Stimulated activated CD4-positive, alpha-beta T cell treated with anti-CD3 and anti-CD28 coated beads, Interleukin-4, amount 100 ng/mL, for 4 hours (primary cell): ENCODE data around the gene SPA17.

Experiments used
- DNase-seq, 2 experiments: peaks; one replicate each; pipeline ENCODE4 v3.0.0-alpha.2; 2020

Gene SPA17

DNA sequence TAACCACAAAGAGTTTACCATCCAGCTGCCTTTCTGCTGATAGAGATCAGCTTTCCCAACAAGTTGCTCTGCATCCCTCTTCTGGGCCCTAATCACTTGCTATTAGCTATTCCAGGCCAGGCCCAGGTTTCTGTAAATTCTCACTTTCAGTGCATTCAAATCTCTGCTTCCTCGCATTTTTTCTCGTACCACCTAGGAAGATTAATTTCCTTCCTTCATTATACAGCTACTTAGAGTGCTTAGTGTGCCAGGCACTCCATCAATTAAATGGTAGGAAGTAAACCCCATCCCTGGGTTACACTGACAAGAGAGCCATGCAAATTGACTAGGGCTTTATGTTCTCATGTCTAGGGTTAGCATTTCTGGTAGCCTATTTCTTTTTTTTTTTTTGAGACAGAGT lies 9.8 kb upstream of the SPA17 start:
- DNase-seq: no peak

DNA sequence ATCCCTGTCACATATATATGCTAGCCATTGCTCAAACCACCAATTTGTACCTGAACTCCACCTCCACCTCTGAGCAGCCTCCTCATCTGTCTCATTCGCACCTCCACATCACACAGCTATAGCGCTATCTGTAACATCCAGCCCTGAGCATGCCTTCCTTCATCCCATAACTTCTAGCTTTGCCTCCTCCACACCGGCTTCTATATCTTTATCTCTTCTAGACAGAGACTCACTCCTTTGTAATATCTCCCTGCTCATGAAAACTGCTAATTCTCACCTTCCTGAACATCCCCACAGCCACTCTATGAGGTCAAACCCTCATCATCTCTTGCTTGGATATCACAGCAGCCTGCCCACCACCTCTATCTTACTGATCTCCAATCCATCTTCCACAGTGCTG lies 6.1 kb upstream of the SPA17 start:
- no peak for DNase-seq

DNA sequence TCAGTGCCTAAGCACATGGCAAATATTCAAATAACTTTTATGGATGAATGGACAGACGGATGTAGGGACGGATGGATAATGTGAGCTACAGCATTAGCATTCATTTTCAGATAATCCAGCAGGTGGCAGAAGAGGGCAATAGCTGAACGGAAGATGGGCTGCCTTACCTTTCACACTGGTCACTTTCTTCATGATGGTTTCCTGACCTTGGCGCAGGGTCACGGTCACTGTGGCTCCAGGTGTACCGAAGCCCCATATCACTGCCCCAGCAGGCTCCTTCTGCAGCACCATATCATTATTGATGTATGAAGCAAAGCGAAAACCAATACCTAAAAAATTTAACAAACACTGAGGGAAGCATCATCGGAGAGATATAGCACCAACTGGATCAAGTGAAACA lies 4.5 kb upstream of the SPA17 start:
- peak in 1 of 2 experiments; percentile 11 for DNase-seq

DNA sequence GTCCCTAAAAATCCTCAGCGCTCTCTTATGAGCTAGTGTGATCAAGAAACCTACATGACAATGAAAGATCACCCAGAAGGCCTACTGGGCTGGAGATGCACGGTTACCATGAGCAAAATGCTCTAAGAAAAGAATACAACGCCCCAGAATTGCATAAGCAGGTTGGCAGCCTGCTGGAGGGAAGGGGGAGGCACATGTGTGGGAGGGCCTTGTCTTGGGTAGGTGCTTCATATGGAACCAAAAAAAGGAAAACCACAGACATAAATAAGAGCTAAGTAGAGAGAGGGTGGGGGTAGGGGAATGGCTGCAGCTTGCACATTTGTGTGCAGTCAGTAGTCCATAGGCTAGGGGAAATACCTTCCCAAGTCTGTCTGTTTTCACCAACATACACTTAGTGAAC lies 3.0 kb upstream of the SPA17 start:
- peak in 1 of 2 experiments; percentile 37 for DNase-seq

DNA sequence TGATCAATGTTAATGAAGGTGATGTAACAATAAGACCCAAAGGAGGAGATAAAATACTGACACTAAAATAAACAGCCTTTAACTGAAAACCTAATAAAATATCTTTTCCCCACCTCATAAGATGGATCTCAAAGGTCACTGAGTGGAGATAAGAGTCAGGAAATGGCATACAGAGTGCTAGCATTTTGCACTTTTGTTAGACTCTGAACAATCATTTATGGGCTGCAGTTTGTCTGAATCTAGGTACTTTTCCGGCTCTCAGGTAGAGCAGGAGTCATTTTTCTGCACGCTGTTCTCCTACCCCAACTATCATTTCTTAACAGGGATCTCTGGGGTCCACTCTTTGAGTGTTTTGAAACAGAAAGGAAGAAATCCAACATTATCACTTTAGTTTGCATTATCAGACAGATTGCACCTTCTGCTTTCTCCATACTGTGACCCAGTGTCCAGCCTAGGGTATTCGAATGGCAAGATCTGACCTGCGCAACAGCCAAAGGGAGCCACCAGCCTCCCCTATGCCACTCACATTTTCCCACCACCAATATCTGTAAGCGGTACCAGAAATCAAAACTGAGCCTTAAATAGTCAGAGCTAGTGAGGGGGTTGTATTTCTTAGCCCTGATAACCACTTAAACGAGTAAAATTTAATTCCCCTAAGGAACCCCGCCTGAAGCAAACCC lies 1.0 kb upstream of the SPA17 start:
- DNase-seq: no peak

DNA sequence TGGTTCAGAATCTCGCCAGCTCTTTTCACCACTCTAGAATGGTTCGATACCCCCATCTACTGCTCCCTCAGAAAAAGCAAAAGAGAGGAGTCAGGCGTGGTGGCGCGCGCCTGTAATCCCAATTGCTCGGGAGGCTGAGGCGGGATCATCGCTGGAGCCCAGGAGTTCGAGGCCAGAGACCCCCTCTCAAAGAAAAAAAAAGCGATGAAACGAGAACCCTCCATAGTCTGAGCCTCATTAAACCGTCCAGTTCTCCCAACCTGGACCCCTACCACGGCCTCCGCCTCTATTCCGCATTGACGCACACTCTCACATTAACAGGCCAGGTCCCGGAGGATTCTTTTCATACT lies 439 bp downstream of the SPA17 start:
- DNase-seq: no peak

DNA sequence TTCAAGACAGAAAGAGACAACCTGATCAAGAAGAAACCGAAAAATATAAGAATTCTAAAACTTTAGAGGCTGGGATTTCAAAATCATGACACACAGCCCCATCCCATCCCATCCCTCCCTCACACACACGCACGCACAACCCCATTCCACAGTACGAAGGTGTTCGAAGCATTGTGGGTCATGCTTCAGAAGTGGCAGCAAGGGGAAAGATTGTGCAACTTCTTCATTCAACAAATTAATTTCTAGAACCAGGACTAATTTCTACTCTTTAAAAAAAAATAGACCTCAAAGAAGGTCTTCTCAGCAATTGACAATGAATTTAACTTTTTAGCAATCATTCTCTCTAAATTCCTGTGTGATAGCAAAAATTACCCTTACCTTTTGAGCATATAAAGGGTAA lies 867 bp downstream of the SPA17 start:
- DNase-seq: no peak

DNA sequence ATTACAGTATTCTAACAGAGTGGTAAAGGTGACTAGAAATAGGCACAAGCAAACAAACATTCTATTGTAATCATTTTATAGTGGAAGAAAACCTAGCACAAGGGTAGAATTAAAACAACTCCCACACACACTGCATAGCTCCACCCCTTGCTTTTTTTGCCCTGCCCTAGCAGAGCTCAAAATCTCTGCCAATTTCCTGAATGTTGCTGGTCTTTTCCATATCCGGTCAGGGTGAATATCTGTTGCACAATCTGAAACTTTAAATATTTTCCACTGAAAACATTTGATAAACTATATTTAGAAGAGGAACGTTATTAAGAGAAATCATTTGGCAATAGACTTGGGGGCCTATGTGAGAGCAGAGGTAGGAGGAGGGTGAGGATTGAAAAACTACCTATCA lies 2.7 kb downstream of the SPA17 start:
- DNase-seq: no peak

DNA sequence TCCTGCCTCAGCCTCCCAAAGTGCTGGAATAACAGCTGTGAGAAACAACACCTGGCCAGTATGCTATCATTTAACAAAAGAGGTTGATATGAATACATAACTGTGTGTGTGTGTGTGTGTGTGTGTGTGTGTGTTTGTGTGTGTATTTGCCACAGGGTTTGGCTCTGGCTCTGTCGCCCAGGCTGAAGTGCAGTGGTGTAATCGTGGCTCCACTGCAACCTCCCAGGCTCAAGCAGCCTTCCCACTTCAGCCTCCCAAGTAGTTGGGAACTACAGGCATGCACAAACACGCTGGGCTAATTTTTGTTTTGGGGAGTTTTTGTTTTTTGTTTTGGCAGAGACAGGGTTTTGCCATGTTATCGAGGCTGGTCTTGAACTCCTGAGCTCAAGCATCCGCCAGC lies 4.7 kb downstream of the SPA17 start:
- no peak for DNase-seq

DNA sequence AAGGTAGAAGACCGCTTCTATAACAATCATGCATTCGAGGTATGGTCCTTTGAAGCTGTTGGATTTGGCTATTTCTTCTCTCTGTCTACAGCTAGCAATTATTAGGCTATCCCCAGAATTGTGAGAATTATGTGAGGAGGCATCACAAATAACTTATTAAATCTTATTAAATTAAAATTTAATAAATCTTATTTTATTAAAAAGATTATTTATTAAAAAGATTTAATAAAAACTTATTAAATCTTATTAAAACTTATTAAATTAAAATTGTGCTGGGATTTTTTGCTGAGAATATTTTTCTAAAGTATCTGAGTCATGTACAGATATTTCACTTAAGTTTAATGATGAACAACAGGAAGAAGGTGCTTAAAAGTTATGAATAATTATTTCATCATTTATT lies 7.7 kb downstream of the SPA17 start:
- DNase-seq: no peak

DNA sequence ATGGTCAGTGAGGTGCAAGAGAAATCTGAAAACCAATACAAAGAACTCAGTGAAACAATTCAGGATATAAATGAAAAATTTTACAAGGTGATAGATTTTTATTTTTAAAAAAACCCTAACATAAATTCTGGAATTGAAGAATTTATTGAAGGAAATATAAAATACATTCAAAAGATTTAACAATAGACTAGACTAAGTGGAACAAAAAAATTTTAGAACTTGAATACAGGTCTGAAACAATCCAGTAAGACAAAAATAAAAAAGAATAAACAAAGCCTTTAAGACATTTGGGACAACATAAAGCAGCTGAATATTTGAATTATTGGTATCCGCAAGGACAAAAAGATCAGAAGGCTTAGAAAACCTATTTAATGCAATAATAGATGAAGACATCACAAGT lies 8.7 kb downstream of the SPA17 start:
- no peak for DNase-seq

DNA sequence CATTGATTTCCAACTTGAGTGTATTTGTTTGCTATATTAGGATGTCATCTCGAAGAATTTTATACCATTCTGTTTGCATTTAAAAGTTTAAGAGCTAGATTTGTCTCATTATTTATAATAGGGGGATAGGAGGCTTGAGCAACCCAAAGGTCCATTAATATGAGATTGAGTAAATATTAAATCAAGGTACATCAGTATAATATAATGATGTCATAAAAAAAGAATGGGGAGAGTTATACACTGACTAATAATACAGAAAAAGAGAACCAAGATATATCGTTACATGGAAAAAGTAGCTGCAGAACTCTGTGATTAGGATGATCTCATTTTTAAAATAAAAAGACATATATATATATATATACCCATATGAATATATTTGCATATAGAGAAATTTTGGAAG lies 19.4 kb downstream of the SPA17 start:
- DNase-seq: no peak

DNA sequence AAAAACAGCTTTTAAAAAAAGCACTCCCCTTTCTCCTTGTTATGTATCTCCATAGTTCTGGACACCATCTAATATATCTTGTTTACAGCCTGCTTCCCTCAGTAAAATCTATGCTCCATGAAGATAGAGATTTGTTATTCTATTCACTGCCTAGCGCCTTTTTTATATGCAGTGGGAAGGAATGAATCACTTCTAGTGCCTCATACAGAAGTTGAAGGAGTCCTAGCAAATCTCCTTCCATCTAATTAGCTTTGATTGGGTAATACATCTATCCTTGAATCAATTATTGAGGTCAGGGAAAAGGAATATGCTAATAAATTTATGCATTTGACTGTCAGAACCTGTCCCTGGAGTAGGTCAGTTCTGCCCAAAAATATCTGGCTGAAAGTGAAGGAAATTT lies 25.8 kb downstream of the SPA17 start:
- no peak for DNase-seq

DNA sequence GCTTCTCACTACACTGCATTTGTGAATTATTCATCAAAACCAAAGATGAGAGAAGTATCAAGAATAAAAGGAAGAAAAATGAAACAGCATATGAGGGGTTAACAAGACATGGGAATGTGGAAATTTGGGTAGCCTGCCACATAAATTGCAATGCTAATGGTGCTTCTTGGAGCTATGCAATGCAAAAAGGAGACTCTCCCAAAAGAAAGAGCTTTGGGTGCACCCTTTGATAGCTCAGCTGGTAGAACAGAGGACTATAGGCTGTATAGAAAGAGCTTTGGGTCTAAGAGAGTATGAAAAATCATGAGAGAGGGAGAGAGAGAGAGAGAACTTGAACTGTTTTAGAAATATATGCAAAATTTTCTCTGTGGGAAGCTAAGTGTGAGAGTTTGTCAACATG lies 26.3 kb downstream of the SPA17 start:
- no peak for DNase-seq

DNA sequence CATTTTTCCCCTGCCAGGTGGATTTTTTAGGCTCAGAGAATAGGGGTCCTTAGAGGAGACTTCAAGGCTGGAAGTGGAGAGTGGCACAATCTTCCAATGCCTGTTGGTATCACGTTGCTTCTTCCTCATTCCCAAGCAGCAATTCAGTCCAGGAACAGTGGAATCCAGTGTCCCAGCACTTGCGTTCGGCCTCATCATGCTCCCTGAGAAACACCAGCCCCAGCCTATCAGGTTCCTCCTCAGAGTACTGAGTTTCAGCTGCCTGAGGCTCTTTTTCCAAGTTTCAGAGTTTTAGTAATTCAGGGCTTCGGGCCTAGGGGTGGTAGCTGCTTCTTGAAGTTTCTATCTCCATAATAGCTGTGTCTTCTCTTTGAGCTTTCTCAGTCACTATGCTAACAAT lies 34.1 kb downstream of the SPA17 start:
- DNase-seq: no peak

DNA sequence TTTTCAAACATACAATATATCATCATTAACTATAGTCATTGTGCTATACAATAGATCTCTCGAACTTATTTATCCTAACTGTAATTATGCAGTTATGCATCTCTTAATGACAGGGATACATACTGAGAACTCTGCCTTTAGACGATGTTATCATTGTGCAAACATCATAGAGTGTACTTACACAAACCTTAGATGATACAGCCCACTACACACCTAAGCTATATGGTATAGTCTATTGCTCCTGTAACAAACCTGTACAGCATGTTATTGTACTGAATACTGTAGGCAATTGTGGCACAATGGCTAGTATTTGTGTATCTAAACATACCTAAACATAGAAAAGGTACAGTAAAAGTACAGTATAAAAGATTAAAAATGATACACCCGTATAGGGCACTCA lies 38.7 kb downstream of the SPA17 start:
- DNase-seq: no peak

DNA sequence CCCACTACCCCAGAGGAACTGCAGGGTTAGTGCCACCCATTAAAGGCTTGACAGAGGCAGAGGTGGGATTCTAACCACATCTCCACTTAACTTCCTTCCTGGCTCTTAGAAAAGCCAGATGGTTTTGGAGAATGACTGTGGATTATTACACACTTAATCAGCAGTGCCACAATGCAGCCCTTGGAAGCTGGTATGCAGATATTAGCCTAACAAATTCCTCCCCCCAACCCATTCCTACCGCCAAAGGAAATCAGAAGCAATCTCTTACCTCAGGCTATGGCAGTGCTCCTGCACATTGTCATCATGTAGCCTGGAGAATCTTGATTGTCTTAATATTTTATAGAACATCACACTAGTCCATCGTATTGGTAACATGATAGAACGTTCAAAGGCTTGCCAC lies 42.9 kb downstream of the SPA17 start:
- no peak for DNase-seq

DNA sequence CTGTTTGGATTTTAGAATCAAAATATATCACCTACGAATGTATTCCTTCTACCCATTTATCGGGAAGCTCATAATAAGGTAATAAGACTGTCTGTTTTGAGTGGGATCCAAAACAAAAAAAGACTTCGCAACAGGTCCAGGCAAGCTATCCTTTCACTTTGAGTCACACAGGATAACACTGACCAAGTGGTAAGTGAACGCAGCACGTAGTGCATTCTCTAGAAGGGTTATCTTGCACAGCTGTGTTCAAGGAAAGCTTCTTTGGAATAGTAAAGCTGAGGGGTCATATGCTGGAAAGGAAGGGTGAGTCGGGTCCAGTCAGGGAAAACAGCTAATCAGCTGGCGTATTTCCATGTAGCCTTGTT lies 43.7 kb downstream of the SPA17 start:
- no peak for DNase-seq

DNA sequence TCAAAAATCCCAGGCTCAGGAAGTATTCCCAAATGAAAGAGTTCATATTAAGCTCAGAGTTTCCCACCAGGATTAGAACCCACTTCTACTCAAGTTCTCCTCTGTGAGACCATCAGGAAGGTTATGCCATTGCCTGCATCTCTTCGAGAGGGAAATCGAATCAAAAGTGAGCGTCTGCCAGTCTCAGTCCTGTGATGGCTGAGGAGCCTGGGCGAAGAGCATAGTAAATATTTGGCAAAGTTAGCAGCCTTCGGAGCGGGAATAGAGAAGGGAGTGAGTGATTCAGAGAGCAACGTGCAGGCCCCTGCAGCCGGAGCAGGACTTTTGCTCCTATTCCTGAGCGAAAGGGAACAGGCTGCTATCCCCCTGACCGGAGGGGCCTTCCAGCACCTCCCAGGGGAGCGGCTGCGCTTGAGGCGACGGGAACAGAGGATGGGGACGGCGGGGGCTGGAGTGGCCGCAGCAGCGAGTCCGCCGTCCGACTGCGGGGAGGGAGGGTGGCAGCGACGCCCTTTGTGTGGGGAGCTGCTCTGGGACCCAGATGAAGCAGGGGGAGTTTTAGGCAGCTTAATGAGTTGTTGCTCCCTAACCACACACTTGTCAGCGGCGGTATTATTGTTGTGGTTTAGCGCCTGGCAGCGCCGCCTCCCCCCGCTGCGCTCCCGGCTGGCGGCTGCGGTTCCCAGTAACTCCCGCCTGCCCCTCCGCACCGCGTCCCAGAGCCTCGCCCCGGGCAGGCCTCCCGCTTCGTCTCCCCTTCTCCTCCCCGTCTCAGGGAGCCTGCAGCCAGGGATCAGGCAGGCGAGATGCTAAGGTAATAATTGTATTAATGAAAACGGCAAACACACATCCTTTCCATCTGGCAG lies 44.3 kb downstream of the SPA17 start:
- peak in 1 of 2 experiments; percentile 9 for DNase-seq

DNA sequence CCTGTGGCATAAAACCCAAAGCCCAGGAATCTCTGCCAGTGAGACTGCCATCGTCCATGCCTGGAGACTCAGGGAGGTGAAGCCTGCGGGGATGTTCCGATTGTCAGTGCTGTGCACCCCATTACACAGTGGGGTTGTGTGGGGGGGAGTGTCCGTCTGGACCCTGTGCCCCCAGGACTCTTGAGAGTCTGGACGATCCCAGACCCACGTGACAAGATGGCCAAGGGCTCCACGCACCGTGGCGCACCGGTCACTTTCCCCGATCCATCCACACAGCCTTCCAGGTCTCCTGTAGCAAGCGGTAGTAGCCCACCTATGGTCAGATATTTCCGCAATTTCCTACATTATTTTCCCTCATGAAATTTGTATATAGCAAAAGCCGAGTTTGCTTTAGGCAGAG lies 45.1 kb downstream of the SPA17 start:
- no peak for DNase-seq

DNA sequence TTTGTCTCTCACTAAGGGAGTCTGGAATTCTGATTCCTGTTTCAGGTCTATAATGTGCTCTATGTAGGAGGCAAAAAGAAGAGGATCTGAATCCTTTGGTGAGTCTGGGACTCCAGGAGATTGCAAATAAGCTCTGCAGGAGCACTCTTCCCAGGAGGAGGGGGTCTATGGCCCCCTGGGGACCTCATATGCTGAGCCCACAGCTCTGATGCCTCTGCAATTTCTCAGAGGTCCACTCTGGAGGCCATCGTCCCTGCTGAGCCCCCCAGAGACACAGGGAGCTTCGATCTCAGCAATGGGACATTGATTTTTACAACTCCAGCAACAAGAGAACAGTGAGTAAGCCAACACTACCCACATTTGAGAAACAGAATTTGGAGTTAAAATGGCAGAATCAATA lies 45.8 kb downstream of the SPA17 start:
- no peak for DNase-seq

DNA sequence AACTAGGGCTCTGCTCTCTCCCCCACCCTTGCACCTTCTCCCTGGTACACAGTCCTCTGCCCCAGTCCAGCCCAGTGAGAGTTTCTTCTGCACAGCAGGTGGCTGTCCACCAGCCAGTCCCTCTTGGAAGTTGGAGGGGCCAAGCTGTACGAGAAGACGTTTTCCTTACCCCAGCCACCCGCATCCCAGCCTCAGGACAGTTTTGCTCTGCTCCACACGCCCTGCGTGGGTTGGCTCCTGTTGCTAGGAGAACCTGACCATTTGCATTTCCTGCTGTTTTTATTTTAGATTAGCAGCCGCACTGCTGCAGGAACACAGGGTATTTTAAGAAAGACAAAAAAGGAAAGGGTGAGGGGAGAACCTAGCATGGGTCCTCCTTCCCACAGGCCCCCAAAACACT lies 48.5 kb downstream of the SPA17 start:
- DNase-seq: no peak

DNA sequence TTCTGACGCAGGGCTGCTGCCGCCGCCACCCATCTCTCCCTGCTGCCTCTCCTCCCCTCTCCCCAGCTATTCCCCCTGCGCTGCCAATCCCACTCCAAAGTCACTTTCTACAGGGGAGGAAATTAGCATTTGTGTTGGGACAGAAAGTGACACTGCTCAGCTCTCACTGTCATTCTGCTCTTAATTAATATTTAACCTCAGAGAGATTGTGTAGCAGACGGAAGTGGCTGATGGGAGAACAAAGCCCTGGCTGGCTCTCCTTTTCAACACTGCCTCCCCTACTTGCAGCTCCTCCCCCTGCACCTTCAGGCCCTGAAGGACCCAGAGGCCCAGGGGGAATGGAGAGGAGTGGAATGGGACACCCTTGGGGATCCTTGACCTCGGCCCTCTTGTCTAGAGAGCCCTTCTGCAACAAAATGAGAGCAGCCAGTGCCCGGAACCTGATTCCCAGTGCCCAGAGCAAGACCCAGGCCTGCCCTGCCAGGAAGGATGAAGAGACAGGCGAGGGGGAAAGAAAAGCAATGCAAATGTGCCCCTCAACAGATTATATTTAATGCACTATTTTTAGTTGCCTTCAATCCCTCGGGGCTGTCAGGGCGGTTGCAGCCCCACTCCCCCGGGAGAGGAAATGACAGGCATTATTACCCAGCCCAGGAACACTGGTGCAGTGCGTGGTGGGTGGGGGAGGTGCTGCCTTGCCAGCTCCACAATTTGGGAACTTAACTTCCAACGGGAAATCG lies 51.4 kb downstream of the SPA17 start:
- DNase-seq: no peak

DNA sequence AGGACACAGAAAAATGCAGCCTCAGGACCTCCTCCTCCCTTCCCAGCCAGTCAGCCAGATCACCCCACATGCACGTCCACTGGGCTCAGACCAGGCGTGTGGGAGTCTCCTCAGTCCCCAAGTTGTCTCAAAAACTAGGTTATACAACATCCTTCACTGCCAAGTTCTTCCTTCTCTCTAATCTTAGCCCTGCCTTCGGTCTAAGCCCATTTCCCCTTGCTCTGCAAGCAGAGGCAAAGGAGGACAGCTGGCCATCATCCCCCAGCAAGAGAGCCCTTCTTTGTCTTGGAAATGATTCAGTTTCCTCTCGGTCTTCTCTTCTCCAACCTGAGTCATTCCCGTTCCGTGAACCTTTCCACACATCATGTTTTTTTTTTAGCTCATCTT lies 52.0 kb downstream of the SPA17 start:
- DNase-seq: no peak
